ENCODE results near the gene AGPS.
"Not testable (repeated sequence)": the region's sequence is repeated elsewhere in the genome, so short reads cannot be mapped to it uniquely, and the experiment has no call there.

The AGPS gene

DNA sequence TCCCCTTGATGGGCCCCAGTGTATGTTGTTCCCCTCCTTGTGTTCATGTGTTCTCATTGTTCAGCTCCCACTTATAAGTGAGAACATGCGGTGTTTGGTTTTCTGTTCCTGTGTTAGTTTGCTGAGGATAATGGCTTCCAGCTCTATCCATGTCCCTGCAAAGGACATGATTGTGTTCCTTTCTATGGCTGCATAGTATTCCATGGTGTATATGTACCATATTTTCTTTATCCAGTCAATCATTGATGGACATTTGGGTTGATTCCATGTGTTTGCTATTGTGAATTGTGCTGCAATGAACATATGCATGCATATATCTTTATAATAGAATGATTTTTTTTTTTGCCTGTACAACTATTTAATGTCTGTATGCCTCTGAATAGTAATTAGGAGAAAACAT is 31.5 kb downstream of the AGPS start:
- H3K27ac Mint-ChIP-seq, H3K4me3 Mint-ChIP-seq, H3K27me3 Mint-ChIP-seq: not testable (repeated sequence)
- Mint-ChIP-seq H3K36me3 (ENCODE audit: low read depth) (peaks cover 61% of the 10 kb centered on the region), H3K9me3 (peaks cover 30% of the 10 kb centered on the region), H3K4me1 (ENCODE audit: low read depth) (peaks cover 20% of the 10 kb centered on the region)

DNA sequence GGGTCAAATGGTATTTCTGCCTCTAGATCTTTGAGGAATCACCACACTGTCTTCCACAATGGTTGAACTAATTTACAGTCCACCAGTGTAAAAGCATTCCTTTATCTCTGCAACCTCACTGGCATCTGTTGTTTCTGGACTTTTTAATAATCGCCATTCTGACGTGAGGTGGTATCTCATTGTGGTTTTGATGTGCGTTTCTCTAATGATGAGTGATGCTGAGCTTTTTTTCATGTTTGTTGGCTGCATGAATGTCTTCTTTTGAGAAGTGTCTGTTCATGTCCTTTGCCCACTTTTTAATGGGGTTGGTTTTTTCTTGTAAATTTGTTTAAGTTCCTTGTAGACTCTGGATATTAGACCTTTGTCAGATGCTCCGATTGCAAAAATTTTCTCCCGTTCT is 32.0 kb downstream of the AGPS start:
- not testable (repeated sequence) for H3K27me3 Mint-ChIP-seq, H3K4me3 Mint-ChIP-seq, H3K27ac Mint-ChIP-seq
- Mint-ChIP-seq H3K36me3 (ENCODE audit: low read depth) (peaks cover 63% of the 10 kb centered on the region), H3K4me1 (ENCODE audit: low read depth) (peaks cover 15% of the 10 kb centered on the region), H3K9me3 (peaks cover 30% of the 10 kb centered on the region)

DNA sequence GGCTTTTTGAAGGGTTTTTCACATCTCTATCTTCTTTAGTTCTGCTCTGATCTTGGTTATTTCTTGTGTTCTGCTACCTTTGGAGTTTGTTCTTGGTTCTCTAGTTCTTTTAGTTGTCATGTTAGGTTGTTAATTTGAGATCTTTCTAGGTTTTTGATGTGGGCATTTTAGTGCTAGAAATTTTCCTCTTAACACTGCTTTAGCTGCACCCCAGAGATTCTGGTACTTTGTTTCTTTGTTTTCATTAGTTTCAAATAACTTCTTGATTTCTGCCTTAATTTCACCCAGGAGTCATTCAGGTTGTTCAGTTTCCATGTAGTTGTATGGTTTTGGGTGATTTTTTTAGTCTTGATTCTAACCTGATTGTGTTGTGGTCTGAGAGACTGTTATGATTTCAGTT is 34.7 kb downstream of the AGPS start:
- Mint-ChIP-seq H3K36me3 (ENCODE audit: low read depth) (peaks cover 82% of the 10 kb centered on the region), H3K4me3 (no peak overlapping the region), H3K9me3 (peaks cover 43% of the 10 kb centered on the region), H3K27ac (no peak overlapping the region), H3K27me3 (no peaks in the 10 kb centered on the region), H3K4me1 (ENCODE audit: low read depth) (peaks cover 10% of the 10 kb centered on the region)

DNA sequence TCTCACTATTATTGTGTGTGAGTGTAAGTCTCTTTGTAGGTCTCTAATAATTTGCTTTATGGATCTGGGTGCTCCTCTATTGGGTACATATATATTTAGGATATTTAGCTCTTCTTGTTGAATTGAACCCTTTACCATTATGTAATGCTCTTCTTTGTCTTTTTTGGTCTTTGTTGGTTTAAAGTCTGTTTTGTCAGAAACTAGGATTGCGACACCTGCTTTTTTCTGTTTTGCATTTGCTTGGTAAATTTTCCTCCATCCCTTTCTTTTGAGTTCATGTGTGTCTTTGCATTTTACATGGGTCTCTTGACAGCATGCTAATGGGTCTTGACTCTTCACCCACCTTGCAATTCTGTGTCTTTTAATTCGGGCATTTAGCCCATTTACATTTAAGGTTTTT is 35.4 kb downstream of the AGPS start:
- Mint-ChIP-seq H3K36me3 (ENCODE audit: low read depth) (peaks cover 86% of the 10 kb centered on the region), H3K9me3 (peaks cover 44% of the 10 kb centered on the region), H3K4me1 (ENCODE audit: low read depth) (peaks cover 10% of the 10 kb centered on the region)
- not testable (repeated sequence) for H3K27me3 Mint-ChIP-seq, H3K27ac Mint-ChIP-seq, H3K4me3 Mint-ChIP-seq

DNA sequence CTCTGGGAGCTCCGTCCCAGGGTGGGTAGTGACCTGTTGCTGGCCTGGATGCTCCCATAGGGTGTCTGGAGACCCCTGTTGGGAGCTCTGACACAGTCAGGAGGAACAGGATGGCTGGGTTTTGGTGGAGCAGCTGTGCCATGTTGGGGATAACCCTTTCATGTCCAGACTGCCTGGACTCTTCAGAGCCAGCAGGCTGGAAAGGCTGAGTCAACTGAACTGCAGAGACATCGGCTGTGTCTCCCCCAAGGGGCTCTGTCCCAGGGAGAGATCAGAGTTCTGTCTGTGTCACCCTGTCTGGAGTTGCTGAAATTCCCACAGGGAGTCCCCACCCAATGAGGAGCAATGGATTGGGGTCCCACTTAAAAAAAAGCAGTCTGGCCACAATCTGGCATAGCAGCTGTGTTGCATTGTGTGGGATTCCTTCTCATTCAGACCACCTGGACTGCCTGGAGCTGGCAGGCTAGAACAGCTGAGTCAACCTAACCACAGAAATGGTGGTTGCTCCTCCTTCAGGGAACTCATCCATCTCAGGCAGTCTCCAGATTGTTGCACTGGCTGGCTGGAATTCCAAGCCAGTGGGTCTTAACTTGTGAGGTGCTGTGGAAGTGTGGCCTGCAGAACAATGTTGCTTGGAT is 37.2 kb downstream of the AGPS start:
- H3K27ac Mint-ChIP-seq = no peak overlapping the region
- H3K36me3 Mint-ChIP-seq (ENCODE audit: low read depth) = peaks cover 86% of the 10 kb centered on the region
- peaks cover 15% of the 10 kb centered on the region for H3K4me1 Mint-ChIP-seq (ENCODE audit: low read depth)
- H3K9me3 Mint-ChIP-seq = peaks cover 49% of the 10 kb centered on the region
- H3K4me3 Mint-ChIP-seq = no peak overlapping the region
- no peaks in the 10 kb centered on the region for H3K27me3 Mint-ChIP-seq

DNA sequence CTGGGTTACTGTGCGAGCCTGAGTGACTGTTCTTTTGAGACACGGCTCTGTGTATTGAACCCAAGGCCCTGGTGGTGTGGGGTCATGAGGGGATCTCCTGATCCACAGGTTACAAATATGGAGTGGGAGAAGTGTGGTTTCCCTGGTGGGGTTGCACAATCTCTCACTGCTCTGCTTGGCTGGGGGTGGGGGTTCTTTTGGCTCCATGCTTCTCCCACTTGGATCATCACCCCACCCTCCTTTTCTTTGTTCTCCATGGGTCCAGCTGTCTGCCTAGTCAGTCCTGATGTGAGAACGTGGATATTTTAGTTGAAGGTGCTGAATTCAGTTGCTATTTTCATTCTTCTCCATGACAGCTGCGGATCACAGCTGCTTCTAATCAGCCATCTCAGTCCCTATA is 37.8 kb downstream of the AGPS start:
- Mint-ChIP-seq H3K4me1 (ENCODE audit: low read depth) (peaks cover 15% of the 10 kb centered on the region), H3K27me3 (no peaks in the 10 kb centered on the region), H3K9me3 (peaks cover 49% of the 10 kb centered on the region), H3K4me3 (no peak overlapping the region), H3K36me3 (ENCODE audit: low read depth) (peaks cover 86% of the 10 kb centered on the region), H3K27ac (no peak overlapping the region)

DNA sequence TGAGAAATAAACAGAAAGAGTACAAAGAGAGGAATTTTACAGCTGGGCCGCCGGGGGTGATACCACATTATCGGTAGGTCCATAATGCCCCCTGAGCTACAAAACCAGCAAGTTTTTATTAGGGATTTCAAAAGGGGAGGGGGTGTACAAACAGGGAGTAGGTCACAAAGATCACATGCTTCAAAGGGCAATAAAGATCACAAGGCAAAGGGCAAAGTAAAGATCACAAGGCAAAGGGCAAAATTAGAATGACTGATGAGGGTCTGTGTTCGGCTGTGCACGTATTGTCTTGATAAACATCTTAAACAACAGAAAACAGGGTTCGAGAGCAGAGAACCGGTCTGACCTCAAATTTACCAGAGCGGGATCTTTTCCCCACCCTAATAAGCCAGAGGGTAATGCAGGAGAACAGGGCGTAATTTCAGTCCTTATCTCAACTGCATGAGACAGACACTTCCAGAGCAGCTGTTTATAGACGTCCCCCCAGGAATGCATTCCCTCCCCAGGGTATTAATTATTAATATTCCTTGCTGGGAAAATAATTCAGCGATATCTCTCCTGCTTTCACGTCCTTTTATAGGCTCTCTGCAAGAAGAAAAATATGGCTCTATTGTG is 38.6 kb downstream of the AGPS start:
- not testable (repeated sequence) for H3K4me3 Mint-ChIP-seq; H3K27me3 Mint-ChIP-seq; H3K4me1 Mint-ChIP-seq (ENCODE audit: low read depth); H3K27ac Mint-ChIP-seq
- Mint-ChIP-seq H3K36me3 (ENCODE audit: low read depth) (peaks cover 82% of the 10 kb centered on the region), H3K9me3 (peaks cover 43% of the 10 kb centered on the region)

DNA sequence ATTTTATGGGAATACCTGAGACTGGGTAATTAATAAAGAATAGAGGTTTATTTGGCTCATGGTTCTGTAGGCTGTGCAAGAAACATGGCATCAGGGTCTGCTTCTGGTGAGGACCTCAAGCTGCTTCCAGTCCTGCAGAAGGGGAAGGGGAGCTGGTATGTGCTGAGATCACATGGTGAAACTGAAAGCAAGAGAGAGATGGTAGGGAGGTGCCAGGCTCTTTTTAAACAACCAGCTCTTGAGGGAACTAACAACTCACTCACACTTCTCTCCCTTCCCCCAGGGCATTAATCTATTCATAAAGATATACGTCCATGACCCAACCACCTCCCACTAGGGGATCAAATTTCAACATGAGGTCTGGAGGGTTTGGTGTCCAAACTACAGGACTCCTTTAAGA is 40.1 kb downstream of the AGPS start:
- H3K9me3 Mint-ChIP-seq = peaks cover 28% of the 10 kb centered on the region
- H3K36me3 Mint-ChIP-seq (ENCODE audit: low read depth) = peaks cover 76% of the 10 kb centered on the region

DNA sequence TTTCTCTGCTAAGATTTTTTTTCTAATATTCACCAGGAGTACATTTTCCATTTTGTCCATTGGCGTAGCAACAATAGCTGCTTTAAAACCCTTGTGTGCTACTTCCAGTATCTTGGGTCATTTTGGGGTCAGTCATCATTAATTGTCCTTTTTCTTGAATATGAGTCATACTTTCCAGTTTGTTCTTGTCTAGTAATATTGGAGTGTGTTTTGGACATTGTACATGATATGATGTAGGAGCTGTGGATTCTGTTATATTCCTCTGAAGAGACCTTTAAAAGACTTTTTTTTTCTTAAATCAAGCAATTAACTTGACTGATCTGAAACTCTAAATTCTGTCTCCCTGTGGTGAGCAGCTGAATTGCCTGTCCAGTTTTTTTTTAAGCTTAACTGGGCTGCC is 40.8 kb downstream of the AGPS start:
- Mint-ChIP-seq H3K36me3 (ENCODE audit: low read depth) (peaks cover 73% of the 10 kb centered on the region), H3K27me3 (no peaks in the 10 kb centered on the region), H3K27ac (no peak overlapping the region), H3K9me3 (peaks cover 24% of the 10 kb centered on the region), H3K4me1 (ENCODE audit: low read depth) (peaks cover 5% of the 10 kb centered on the region), H3K4me3 (no peak overlapping the region)

More for the DNA sequence above, 40.1 kb downstream of the AGPS start:
- Mint-ChIP-seq H3K4me3 (no peak overlapping the region), H3K27me3 (no peaks in the 10 kb centered on the region), H3K27ac (no peak overlapping the region), H3K4me1 (ENCODE audit: low read depth) (peaks cover 8% of the 10 kb centered on the region)

DNA sequence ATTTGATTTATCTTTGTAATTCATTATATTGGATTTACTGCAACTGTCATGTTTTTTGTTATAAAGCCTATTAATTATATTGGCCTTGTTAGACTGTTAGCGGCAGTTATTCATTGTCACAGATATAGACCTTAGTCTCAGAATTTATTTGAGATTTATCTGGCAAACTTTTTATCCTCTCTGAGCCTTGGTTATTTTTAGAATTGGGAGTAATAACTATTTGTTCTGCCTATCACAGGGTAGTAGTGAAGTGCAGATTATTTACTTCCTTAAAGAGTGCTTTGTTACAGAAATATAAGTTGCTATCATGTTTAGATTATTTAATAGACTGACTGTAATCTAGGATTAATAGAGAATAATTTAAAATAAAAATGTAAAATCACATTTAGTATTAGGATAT is 41.9 kb downstream of the AGPS start:
- H3K36me3 Mint-ChIP-seq (ENCODE audit: low read depth) = peaks cover 70% of the 10 kb centered on the region
- H3K27me3 Mint-ChIP-seq = no peaks in the 10 kb centered on the region
- H3K27ac Mint-ChIP-seq = no peak overlapping the region
- peaks cover 5% of the 10 kb centered on the region for H3K4me1 Mint-ChIP-seq (ENCODE audit: low read depth)
- peaks cover 18% of the 10 kb centered on the region for H3K9me3 Mint-ChIP-seq
- no peak overlapping the region for H3K4me3 Mint-ChIP-seq

DNA sequence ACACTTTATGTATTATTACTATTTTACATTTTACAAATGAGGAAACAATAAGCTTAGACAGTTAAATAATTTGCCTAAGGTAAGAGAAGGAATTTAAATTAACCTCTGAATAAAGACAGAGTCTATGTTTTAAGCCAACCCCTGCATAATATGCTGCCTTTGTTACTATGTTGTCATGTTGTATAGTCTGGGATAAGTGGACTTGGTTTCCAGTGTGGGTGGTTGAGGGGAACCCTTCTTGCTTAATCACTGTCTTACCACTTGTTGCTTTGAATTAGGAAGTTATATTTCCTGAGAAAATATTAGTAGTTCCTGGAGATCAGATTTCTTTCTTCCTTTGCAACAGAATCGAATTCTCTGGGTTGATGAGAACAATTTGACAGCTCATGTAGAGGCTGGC is 52.6 kb downstream of the AGPS start:
- Mint-ChIP-seq H3K27ac (no peak overlapping the region), H3K27me3 (no peaks in the 10 kb centered on the region), H3K36me3 (ENCODE audit: low read depth) (peaks cover 58% of the 10 kb centered on the region), H3K4me1 (ENCODE audit: low read depth) (no peaks in the 10 kb centered on the region), H3K9me3 (no peaks in the 10 kb centered on the region), H3K4me3 (no peak overlapping the region)

DNA sequence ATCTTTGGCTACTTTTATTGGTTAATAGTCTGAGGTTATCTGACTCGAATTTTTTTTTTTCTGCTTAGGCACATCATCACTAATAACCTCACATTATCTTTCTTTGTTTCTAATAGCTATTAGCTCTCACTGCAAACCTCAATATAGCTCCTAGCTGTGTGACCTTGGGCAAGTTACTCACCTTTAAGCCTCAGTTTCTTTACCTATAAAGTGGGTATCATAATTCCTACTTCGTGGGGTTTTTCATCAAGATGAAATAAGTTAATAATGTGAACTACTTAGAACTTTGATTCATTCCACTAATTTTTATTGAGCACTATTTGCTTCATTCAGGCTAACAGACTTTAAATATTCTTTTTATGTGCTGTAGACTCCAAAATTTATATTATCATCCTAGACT is 55.5 kb downstream of the AGPS start:
- H3K36me3 Mint-ChIP-seq (ENCODE audit: low read depth) = peaks cover 52% of the 10 kb centered on the region
- no peaks in the 10 kb centered on the region for H3K9me3 Mint-ChIP-seq
- no peak overlapping the region for H3K4me3 Mint-ChIP-seq
- H3K27ac Mint-ChIP-seq = no peak overlapping the region
- H3K4me1 Mint-ChIP-seq (ENCODE audit: low read depth) = no peaks in the 10 kb centered on the region
- no peaks in the 10 kb centered on the region for H3K27me3 Mint-ChIP-seq

DNA sequence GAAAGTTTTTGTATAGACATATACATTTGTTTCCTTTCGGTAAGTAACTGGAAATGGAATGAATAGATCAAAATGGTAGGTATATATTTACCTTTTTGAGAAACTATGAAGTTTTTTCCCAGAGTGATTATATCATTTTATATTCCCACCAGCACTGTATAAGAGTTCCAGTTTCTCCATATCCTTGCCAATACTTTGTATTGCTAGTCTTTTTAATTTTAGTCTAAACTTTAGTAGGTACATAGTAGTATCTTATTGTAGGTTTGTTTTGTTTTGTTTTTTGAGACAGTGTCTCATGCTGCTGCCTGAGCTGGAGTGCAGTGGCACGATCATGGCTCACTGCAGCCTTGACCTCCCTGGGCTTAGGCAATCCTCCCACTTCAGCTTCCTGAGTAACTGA is 56.6 kb downstream of the AGPS start:
- Mint-ChIP-seq H3K4me1 (ENCODE audit: low read depth) (no peaks in the 10 kb centered on the region), H3K36me3 (ENCODE audit: low read depth) (peaks cover 51% of the 10 kb centered on the region), H3K27me3 (no peaks in the 10 kb centered on the region), H3K27ac (no peak overlapping the region), H3K9me3 (no peaks in the 10 kb centered on the region), H3K4me3 (no peak overlapping the region)

DNA sequence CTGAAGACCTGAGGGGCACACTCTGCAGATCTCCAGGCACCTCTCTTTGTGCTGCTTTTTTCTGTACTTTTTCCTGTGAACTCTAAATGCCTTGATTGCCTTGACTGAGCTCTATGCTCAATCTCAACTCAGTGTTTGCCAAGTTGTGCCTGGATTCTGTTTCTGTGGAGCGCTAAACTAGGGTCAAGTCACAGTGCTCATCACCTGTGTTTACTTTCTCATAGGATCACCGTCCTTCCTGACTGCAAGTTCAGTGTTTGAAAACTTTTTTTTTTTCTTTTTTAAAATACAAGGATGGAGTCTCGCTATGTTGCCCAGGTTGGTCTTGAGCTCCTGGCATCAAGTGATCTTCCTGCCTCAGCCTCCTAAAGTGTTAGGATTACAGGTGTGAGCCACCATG is 62.6 kb downstream of the AGPS start:
- Mint-ChIP-seq H3K9me3 (peaks cover 4% of the 10 kb centered on the region), H3K4me3 (no peak overlapping the region), H3K27ac (no peak overlapping the region), H3K27me3 (no peaks in the 10 kb centered on the region), H3K36me3 (ENCODE audit: low read depth) (peaks cover 56% of the 10 kb centered on the region), H3K4me1 (ENCODE audit: low read depth) (no peaks in the 10 kb centered on the region)

DNA sequence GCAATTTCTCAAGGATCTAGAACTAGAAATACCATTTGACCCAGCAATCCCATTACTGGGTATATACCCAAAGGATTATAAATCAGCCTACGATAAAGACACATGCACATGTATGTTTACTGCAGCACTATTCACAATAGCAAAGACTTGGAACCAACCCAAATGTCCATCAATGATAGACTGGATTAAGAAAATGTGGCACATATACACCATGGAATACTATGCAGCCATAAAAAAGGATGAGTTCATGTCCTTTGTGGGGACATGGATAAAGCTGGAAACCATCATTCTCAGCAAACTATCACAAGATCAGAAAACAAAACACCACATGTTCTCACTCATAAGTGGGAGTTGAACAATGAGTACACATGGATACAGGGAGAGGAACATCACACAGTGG is 67.2 kb downstream of the AGPS start:
- H3K9me3 Mint-ChIP-seq; H3K27me3 Mint-ChIP-seq; H3K27ac Mint-ChIP-seq; H3K4me1 Mint-ChIP-seq (ENCODE audit: low read depth); H3K4me3 Mint-ChIP-seq: not testable (repeated sequence)
- peaks cover 67% of the 10 kb centered on the region for H3K36me3 Mint-ChIP-seq (ENCODE audit: low read depth)

DNA sequence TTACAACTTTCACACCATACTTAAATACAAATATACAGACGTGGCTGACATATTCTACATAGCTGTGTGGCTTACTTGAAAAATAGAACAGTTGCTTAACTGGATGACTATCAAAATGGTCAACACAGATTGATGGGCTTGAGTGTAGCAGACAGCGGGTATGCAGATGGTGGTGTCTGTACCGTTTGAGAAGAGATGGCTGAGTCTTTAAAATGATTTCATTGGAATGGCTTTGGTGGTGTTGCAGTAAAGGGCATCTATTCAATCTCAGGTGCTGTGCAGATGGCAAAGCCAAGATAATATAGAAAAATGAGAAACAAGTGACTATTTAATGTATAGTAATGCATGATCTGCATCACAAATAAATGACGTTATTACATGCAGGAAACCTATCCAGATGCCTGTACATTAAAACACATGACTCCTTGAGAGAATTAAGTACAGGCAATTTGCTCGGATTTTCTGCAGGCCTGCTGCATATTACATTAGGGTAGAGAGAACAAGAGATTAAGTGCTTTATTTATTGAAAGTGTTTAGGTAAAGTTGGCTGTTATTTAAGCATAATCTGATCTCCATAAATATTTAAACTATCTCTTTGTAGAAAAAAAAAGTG is 68.5 kb downstream of the AGPS start:
- H3K9me3 Mint-ChIP-seq = peaks cover 4% of the 10 kb centered on the region
- H3K4me3 Mint-ChIP-seq = no peak overlapping the region
- no peaks in the 10 kb centered on the region for H3K4me1 Mint-ChIP-seq (ENCODE audit: low read depth)
- H3K36me3 Mint-ChIP-seq (ENCODE audit: low read depth) = peaks cover 65% of the 10 kb centered on the region
- no peaks in the 10 kb centered on the region for H3K27me3 Mint-ChIP-seq
- no peak overlapping the region for H3K27ac Mint-ChIP-seq
